Neural crest cell (in vitro differentiated cells): ENCODE results near the gene CUEDC1. TPM values are rescaled to one million over a fixed set of nuclear protein-coding genes. Genes with fewer than 3 reads are reported as not detected.
A peak's percentile ranks its signal among the peaks of the same experiment; 100 is the strongest.

Experiments
- DNase-seq: peaks from one replicate; pipeline ENCODE4 v3.0.0; 2021; ENCODE audit warnings: low read depth, mixed read lengths, low spot score
- H3K27ac Mint-ChIP-seq: one replicate; pipeline ENCODE4 v1.8.0; 2021; ENCODE audit warnings: mild to moderate bottlenecking, mixed read lengths; ENCODE audit not compliant: unreplicated experiment
- H3K27me3 Mint-ChIP-seq: 2 replicates; pipeline ENCODE4 v1.8.0; 2021; ENCODE audit warnings: low read depth, mild to moderate bottlenecking, mixed read lengths
- H3K36me3 Mint-ChIP-seq: 2 replicates; pipeline ENCODE4 v1.8.0; 2021; ENCODE audit warnings: low read depth, mild to moderate bottlenecking, mixed read lengths
- H3K4me1 Mint-ChIP-seq: 2 replicates; pipeline ENCODE4 v1.8.0; 2021; ENCODE audit warnings: mixed read lengths
- H3K4me3 Mint-ChIP-seq: one replicate; pipeline ENCODE4 v1.8.0; 2021; ENCODE audit warnings: mild to moderate bottlenecking, mixed read lengths
- H3K9me3 Mint-ChIP-seq: 2 replicates; pipeline ENCODE4 v1.8.0; 2021; ENCODE audit warnings: mixed read lengths
- CTCF ChIP-seq: fragments of 200-600 bp; sonication (generic); conservative IDR thresholded peaks from 2 replicates; pipeline ENCODE4 v1.5.0; 2021; ENCODE audit warnings: antibody characterized with exemption, mild to moderate bottlenecking
- total RNA-seq: library from RNA; stranded (reverse); gene quantifications from 2 replicates; pipeline ENCODE4 v1.2.1, GENCODE V29; 2021

The CUEDC1 gene
- total RNA-seq, 1 donor from 2014 or later, result 86.9 TPM

- Mint-ChIP-seq H3K4me3 (peak overlapping the region; percentile 72), H3K27ac (peak overlapping the region; percentile 80), H3K9me3 (no peaks in the 10 kb centered on the region), H3K4me1 (peaks cover 80% of the 10 kb centered on the region), H3K36me3 (peaks cover 2% of the 10 kb centered on the region), H3K27me3 (peaks cover 9% of the 10 kb centered on the region)
- no peak for DNase-seq
- TF ChIP-seq CTCF, result no peak
Observed at GRCh38 chr17:57993471-57994365, 38.5 kb upstream of the CUEDC1 start.

DNA sequence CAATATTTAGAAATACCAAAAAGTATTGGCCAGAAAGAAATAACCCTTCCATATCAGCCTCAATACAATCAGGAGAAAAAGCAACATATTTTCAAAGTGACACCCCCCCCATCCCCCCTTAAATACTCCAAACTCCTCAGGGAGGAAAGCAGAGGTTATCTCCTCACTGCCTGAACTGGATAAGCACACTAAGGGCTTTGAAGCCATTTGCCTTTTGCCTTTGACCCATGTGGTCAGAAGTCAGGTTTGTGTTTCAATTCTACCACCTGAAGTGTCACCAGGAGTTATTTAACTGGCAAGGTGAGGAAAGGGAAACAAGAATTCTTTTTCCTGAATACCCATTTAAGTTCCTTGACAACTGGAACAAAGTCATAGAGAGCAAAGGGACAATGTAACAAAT lies 36.3 kb upstream of the CUEDC1 start:
- peaks cover 79% of the 10 kb centered on the region for H3K4me1 Mint-ChIP-seq
- H3K27ac Mint-ChIP-seq, result no peak overlapping the region
- H3K4me3 Mint-ChIP-seq, result peak overlapping the region; percentile 62
- H3K27me3 Mint-ChIP-seq, result peaks cover 19% of the 10 kb centered on the region
- no peak for TF ChIP-seq CTCF
- no peaks in the 10 kb centered on the region for H3K9me3 Mint-ChIP-seq
- peaks cover 6% of the 10 kb centered on the region for H3K36me3 Mint-ChIP-seq
- DNase-seq, result no peak

- H3K27me3 Mint-ChIP-seq, result peaks cover 22% of the 10 kb centered on the region
- no peak for TF ChIP-seq CTCF
- peaks cover 6% of the 10 kb centered on the region for H3K36me3 Mint-ChIP-seq
- H3K4me1 Mint-ChIP-seq, result peaks cover 83% of the 10 kb centered on the region
- no peaks in the 10 kb centered on the region for H3K9me3 Mint-ChIP-seq
- DNase-seq, result no peak
- H3K4me3 Mint-ChIP-seq, result peak overlapping the region; percentile 97
- H3K27ac Mint-ChIP-seq, result peak overlapping the region; percentile 61
Observed at GRCh38 chr17:57990037-57990436, 34.8 kb upstream of the CUEDC1 start.

GRCh38 chr17:57988301-57989250 lies 33.4 kb upstream of the CUEDC1 start:
- H3K4me1 Mint-ChIP-seq, result peaks cover 83% of the 10 kb centered on the region
- no peak for TF ChIP-seq CTCF
- H3K27me3 Mint-ChIP-seq, result peaks cover 22% of the 10 kb centered on the region
- H3K4me3 Mint-ChIP-seq, result peak overlapping the region; percentile 97
- H3K27ac Mint-ChIP-seq, result peak overlapping the region; percentile 99
- peaks cover 6% of the 10 kb centered on the region for H3K36me3 Mint-ChIP-seq
- H3K9me3 Mint-ChIP-seq, result no peaks in the 10 kb centered on the region
- peak; percentile 61 for DNase-seq

- no peaks in the 10 kb centered on the region for H3K9me3 Mint-ChIP-seq
- peaks cover 85% of the 10 kb centered on the region for H3K4me1 Mint-ChIP-seq
- H3K4me3 Mint-ChIP-seq, result peak within 1 kb of the TSS; percentile 97
- peaks cover 22% of the 10 kb centered on the region for H3K27me3 Mint-ChIP-seq
- peak; percentile 67 for DNase-seq
- H3K27ac Mint-ChIP-seq, result peak within 1 kb of the TSS; percentile 99
- TF ChIP-seq CTCF, result no peak
- peaks cover 7% of the 10 kb centered on the region for H3K36me3 Mint-ChIP-seq
Observed at GRCh38 chr17:57987581-57988300, 32.5 kb upstream of the CUEDC1 start, which contains the start of gene VEZF1. Gene VEZF1 (minus strand): TSS chr17:57988254. CDS start chr17:57988111, 143 bp downstream.
